ENCODE data around the gene IGFBP1.
"Not testable (repeated sequence)": the region's sequence is repeated elsewhere in the genome, so short reads cannot be mapped to it uniquely, and the experiment has no call there.

Gene IGFBP1

GRCh38 chr7:45888185-45888992 lies at the start of gene IGFBP1:
Gene IGFBP1 (plus strand): TSS chr7:45888488. CDS start chr7:45888653, 165 bp downstream.
- no peaks in the 10 kb centered on the region for H3K4me1 Mint-ChIP-seq (ENCODE audit: low read depth)
- H3K36me3 Mint-ChIP-seq (ENCODE audit: low read depth), result no peaks in the 10 kb centered on the region
- peaks cover 54% of the 10 kb centered on the region for H3K27me3 Mint-ChIP-seq
- no peaks in the 10 kb centered on the region for H3K9me3 Mint-ChIP-seq
- no peak within 1 kb of the TSS for H3K4me3 Mint-ChIP-seq
- no peak within 1 kb of the TSS for H3K27ac Mint-ChIP-seq

- H3K36me3 Mint-ChIP-seq (ENCODE audit: low read depth); H3K27ac Mint-ChIP-seq; H3K4me3 Mint-ChIP-seq; H3K4me1 Mint-ChIP-seq (ENCODE audit: low read depth); H3K9me3 Mint-ChIP-seq; H3K27me3 Mint-ChIP-seq: not testable (repeated sequence)
Measured at GRCh38 chr7:45838852-45839251, 49.4 kb upstream of the IGFBP1 start.

- H3K4me1 Mint-ChIP-seq (ENCODE audit: low read depth); H3K4me3 Mint-ChIP-seq; H3K9me3 Mint-ChIP-seq; H3K27ac Mint-ChIP-seq; H3K36me3 Mint-ChIP-seq (ENCODE audit: low read depth); H3K27me3 Mint-ChIP-seq: not testable (repeated sequence)
Measured at GRCh38 chr7:45841926-45842717, 46.2 kb upstream of the IGFBP1 start.

- not testable (repeated sequence) for H3K4me1 Mint-ChIP-seq (ENCODE audit: low read depth); H3K36me3 Mint-ChIP-seq (ENCODE audit: low read depth); H3K27ac Mint-ChIP-seq; H3K4me3 Mint-ChIP-seq; H3K27me3 Mint-ChIP-seq; H3K9me3 Mint-ChIP-seq
Measured at GRCh38 chr7:45846536-45846935, 41.8 kb upstream of the IGFBP1 start.

GRCh38 chr7:45848734-45849133 lies 39.6 kb upstream of the IGFBP1 start:
- H3K36me3 Mint-ChIP-seq (ENCODE audit: low read depth); H3K27ac Mint-ChIP-seq; H3K4me1 Mint-ChIP-seq (ENCODE audit: low read depth); H3K4me3 Mint-ChIP-seq; H3K27me3 Mint-ChIP-seq; H3K9me3 Mint-ChIP-seq: not testable (repeated sequence)

GRCh38 chr7:45852984-45853383 lies 35.3 kb upstream of the IGFBP1 start:
- H3K4me3 Mint-ChIP-seq; H3K27ac Mint-ChIP-seq; H3K36me3 Mint-ChIP-seq (ENCODE audit: low read depth); H3K9me3 Mint-ChIP-seq; H3K4me1 Mint-ChIP-seq (ENCODE audit: low read depth); H3K27me3 Mint-ChIP-seq: not testable (repeated sequence)

- H3K4me1 Mint-ChIP-seq (ENCODE audit: low read depth); H3K9me3 Mint-ChIP-seq; H3K36me3 Mint-ChIP-seq (ENCODE audit: low read depth); H3K27ac Mint-ChIP-seq; H3K4me3 Mint-ChIP-seq; H3K27me3 Mint-ChIP-seq: not testable (repeated sequence)
Measured at GRCh38 chr7:45853491-45853890, 34.8 kb upstream of the IGFBP1 start.

- not testable (repeated sequence) for H3K27me3 Mint-ChIP-seq; H3K4me3 Mint-ChIP-seq; H3K9me3 Mint-ChIP-seq; H3K36me3 Mint-ChIP-seq (ENCODE audit: low read depth); H3K4me1 Mint-ChIP-seq (ENCODE audit: low read depth); H3K27ac Mint-ChIP-seq
Measured at GRCh38 chr7:45855680-45856079, 32.6 kb upstream of the IGFBP1 start.

GRCh38 chr7:45856888-45857287 lies 31.4 kb upstream of the IGFBP1 start:
- not testable (repeated sequence) for H3K36me3 Mint-ChIP-seq (ENCODE audit: low read depth); H3K27me3 Mint-ChIP-seq; H3K4me3 Mint-ChIP-seq

GRCh38 chr7:45863715-45864114 lies 24.6 kb upstream of the IGFBP1 start:
- no peaks in the 10 kb centered on the region for H3K36me3 Mint-ChIP-seq (ENCODE audit: low read depth)
- H3K27me3 Mint-ChIP-seq, result peaks cover 9% of the 10 kb centered on the region
- H3K9me3 Mint-ChIP-seq, result no peaks in the 10 kb centered on the region
- H3K4me1 Mint-ChIP-seq (ENCODE audit: low read depth), result no peaks in the 10 kb centered on the region
- no peak overlapping the region for H3K27ac Mint-ChIP-seq
- no peak overlapping the region for H3K4me3 Mint-ChIP-seq

More at GRCh38 chr7:45856888-45857287, 31.4 kb upstream of the IGFBP1 start:
- H3K9me3 Mint-ChIP-seq; H3K4me1 Mint-ChIP-seq (ENCODE audit: low read depth); H3K27ac Mint-ChIP-seq: not testable (repeated sequence)

GRCh38 chr7:45865594-45866410 lies 22.5 kb upstream of the IGFBP1 start:
- Mint-ChIP-seq H3K36me3 (ENCODE audit: low read depth) (no peaks in the 10 kb centered on the region), H3K27ac (no peak overlapping the region), H3K4me1 (ENCODE audit: low read depth) (no peaks in the 10 kb centered on the region), H3K4me3 (no peak overlapping the region), H3K27me3 (peaks cover 13% of the 10 kb centered on the region), H3K9me3 (no peaks in the 10 kb centered on the region)

GRCh38 chr7:45867471-45867870 lies 20.8 kb upstream of the IGFBP1 start:
- no peaks in the 10 kb centered on the region for H3K9me3 Mint-ChIP-seq
- no peak overlapping the region for H3K27ac Mint-ChIP-seq
- no peaks in the 10 kb centered on the region for H3K36me3 Mint-ChIP-seq (ENCODE audit: low read depth)
- no peak overlapping the region for H3K4me3 Mint-ChIP-seq
- H3K27me3 Mint-ChIP-seq, result peaks cover 11% of the 10 kb centered on the region
- no peaks in the 10 kb centered on the region for H3K4me1 Mint-ChIP-seq (ENCODE audit: low read depth)

GRCh38 chr7:45869426-45869825 lies 18.9 kb upstream of the IGFBP1 start:
- Mint-ChIP-seq H3K4me3 (no peak overlapping the region), H3K9me3 (no peaks in the 10 kb centered on the region), H3K27me3 (peaks cover 9% of the 10 kb centered on the region), H3K27ac (no peak overlapping the region), H3K36me3 (ENCODE audit: low read depth) (no peaks in the 10 kb centered on the region), H3K4me1 (ENCODE audit: low read depth) (no peaks in the 10 kb centered on the region)

GRCh38 chr7:45872116-45873034 lies 15.9 kb upstream of the IGFBP1 start:
- Mint-ChIP-seq H3K4me3 (no peak overlapping the region), H3K4me1 (ENCODE audit: low read depth) (no peaks in the 10 kb centered on the region), H3K27ac (no peak overlapping the region), H3K36me3 (ENCODE audit: low read depth) (no peaks in the 10 kb centered on the region), H3K27me3 (peaks cover 6% of the 10 kb centered on the region), H3K9me3 (no peaks in the 10 kb centered on the region)

All from stimulated activated naive CD8-positive, alpha-beta T cell treated with anti-CD3 and anti-CD28 coated beads, Interleukin-15, Interleukin-2, amounts not matched to agents 100 ng/mL and 50 ng/mL, for 24 hours (primary cell).